H9 (cell line): ENCODE measurements around the gene ADORA1. TPM values are rescaled to one million over a fixed set of nuclear protein-coding genes. Genes with fewer than 3 reads are reported as not detected.

Experiments used
- DNase-seq: peaks from one replicate; pipeline ENCODE4 v3.0.0-alpha.2; 2017
- H2AFZ ChIP-seq: one replicate; pipeline ENCODE4 v1.6.1; 2013; ENCODE audit warnings: mild to moderate bottlenecking, low read length, control low read depth, moderate library complexity
- H2AK5ac ChIP-seq: 2 replicates; pipeline ENCODE4 v1.6.1; 2013; ENCODE audit warnings: low read length, control low read depth, mixed read lengths; ENCODE audit not compliant: insufficient read length
- H2BK120ac ChIP-seq: one replicate; pipeline ENCODE4 v1.6.1; 2013; ENCODE audit warnings: low read depth, mild to moderate bottlenecking, low read length, control low read depth, inconsistent platforms; ENCODE audit not compliant: poor library complexity, severe bottlenecking
- H2BK12ac ChIP-seq: 2 replicates; pipeline ENCODE4 v1.6.1; 2013; ENCODE audit warnings: low read length, control low read depth, mixed read lengths, low read depth; ENCODE audit not compliant: insufficient read length
- H2BK15ac ChIP-seq: 2 replicates; pipeline ENCODE4 v1.6.1; 2013; ENCODE audit warnings: low read depth, low read length, control low read depth
- H2BK20ac ChIP-seq: one replicate; pipeline ENCODE4 v1.6.1; 2013; ENCODE audit warnings: low read depth, mild to moderate bottlenecking, low read length, control low read depth, inconsistent platforms; ENCODE audit not compliant: poor library complexity, severe bottlenecking
- H2BK5ac ChIP-seq: 2 replicates; pipeline ENCODE4 v1.6.1; 2013; ENCODE audit warnings: low read length, control low read depth, mixed read lengths; ENCODE audit not compliant: insufficient read length
- H3K14ac ChIP-seq: 2 replicates; pipeline ENCODE4 v1.6.1; 2013; ENCODE audit warnings: low read length, control low read depth; ENCODE audit not compliant: insufficient read depth
- H3K18ac ChIP-seq: 2 replicates; pipeline ENCODE4 v1.6.1; 2013; ENCODE audit warnings: low read depth, mild to moderate bottlenecking, mixed read lengths, low read length, control low read depth; ENCODE audit not compliant: insufficient read length
- H3K23ac ChIP-seq: 2 replicates; pipeline ENCODE4 v1.6.1; 2013; ENCODE audit warnings: low read length, control low read depth, mixed read lengths, low read depth; ENCODE audit not compliant: insufficient read length
- H3K23me2 ChIP-seq: 2 replicates; pipeline ENCODE4 v1.6.1; 2013; ENCODE audit warnings: low read depth, mild to moderate bottlenecking, mixed read lengths, low read length, control low read depth; ENCODE audit not compliant: insufficient read length, poor library complexity, severe bottlenecking
- H3K27ac ChIP-seq: 2 replicates; pipeline ENCODE4 v1.5.1; 2013; ENCODE audit warnings: low read length, control low read depth, mixed read lengths, low read depth; ENCODE audit not compliant: insufficient read length
- H3K27me3 ChIP-seq: 2 replicates; pipeline ENCODE4 v1.6.1; 2013; ENCODE audit warnings: low read length, control low read depth, inconsistent platforms; ENCODE audit not compliant: insufficient read depth
- H3K4ac ChIP-seq: 2 replicates; pipeline ENCODE4 v1.6.1; 2013; ENCODE audit warnings: low read depth, mild to moderate bottlenecking, control low read depth, inconsistent platforms, low read length, moderate library complexity
- H3K4me1 ChIP-seq: 2 replicates; pipeline ENCODE4 v1.6.1; 2013; ENCODE audit warnings: low read length, control low read depth, inconsistent platforms; ENCODE audit not compliant: insufficient read depth
- H3K4me2 ChIP-seq: 2 replicates; pipeline ENCODE4 v1.6.1; 2013; ENCODE audit warnings: low read length, control low read depth, mixed read lengths; ENCODE audit not compliant: insufficient read length, insufficient read depth
- H3K56ac ChIP-seq: 2 replicates; pipeline ENCODE4 v1.6.1; 2013; ENCODE audit warnings: low read depth, mild to moderate bottlenecking, mixed read lengths, low read length, control low read depth; ENCODE audit not compliant: insufficient read length
- H3K79me1 ChIP-seq: 2 replicates; pipeline ENCODE4 v1.6.1; 2013; ENCODE audit warnings: low read depth, mild to moderate bottlenecking, moderate library complexity, low read length, control low read depth, inconsistent platforms; ENCODE audit not compliant: insufficient read depth, poor library complexity, severe bottlenecking
- H3K79me2 ChIP-seq: 2 replicates; pipeline ENCODE4 v1.6.1; 2013; ENCODE audit warnings: low read length, control low read depth, inconsistent platforms; ENCODE audit not compliant: insufficient read depth
- H3K9ac ChIP-seq: 2 replicates; pipeline ENCODE4 v1.6.1; 2013; ENCODE audit warnings: low read length, control low read depth, mixed read lengths; ENCODE audit not compliant: insufficient read length; ENCODE audit errors: extremely low read depth
- H3K9me3 ChIP-seq: one replicate; pipeline ENCODE4 v1.6.1; 2013; ENCODE audit warnings: low read depth, low read length, inconsistent platforms; ENCODE audit not compliant: control insufficient read depth
- H3T11ph ChIP-seq: one replicate; pipeline ENCODE4 v1.6.1; 2013; ENCODE audit warnings: mild to moderate bottlenecking, low read length, control low read depth, inconsistent platforms
- H4K20me1 ChIP-seq: one replicate; pipeline ENCODE4 v1.6.1; 2013; ENCODE audit not compliant: control insufficient read depth, insufficient read length, insufficient read depth
- H4K5ac ChIP-seq: 2 replicates; pipeline ENCODE4 v1.6.1; 2013; ENCODE audit warnings: low read depth, mild to moderate bottlenecking, mixed read lengths, low read length, control low read depth; ENCODE audit not compliant: insufficient read length
- H4K8ac ChIP-seq: replicated peaks from 2 replicates; pipeline ENCODE4 v1.6.1; 2013; ENCODE audit warnings: low read length, control low read depth, mixed read lengths, low read depth; ENCODE audit not compliant: insufficient read length
- H4K91ac ChIP-seq: 2 replicates; pipeline ENCODE4 v1.6.1; 2013; ENCODE audit warnings: low read depth, mild to moderate bottlenecking, moderate library complexity, mixed read lengths, low read length, control low read depth; ENCODE audit not compliant: insufficient read length
- H3K27ac Mint-ChIP-seq, 3 experiments: 2 replicates in 2 of 3; 3 replicates in 1 of 3; pipeline ENCODE4 v1.8.0; 2020 to 2021; ENCODE audit warnings: mixed read lengths in 3 of 3, mild to moderate bottlenecking in 1 of 3, moderate library complexity in 1 of 3
- H3K27me3 Mint-ChIP-seq: 2 replicates; pipeline ENCODE4 v1.8.0; 2021; ENCODE audit warnings: low read depth, mild to moderate bottlenecking, moderate library complexity, mixed read lengths
- H3K36me3 Mint-ChIP-seq, 3 experiments: 2 replicates in 2 of 3; 3 replicates in 1 of 3; pipeline ENCODE4 v1.8.0; 2020 to 2021; ENCODE audit warnings: low read depth in 3 of 3, mixed read lengths in 3 of 3; ENCODE audit not compliant: insufficient read depth in 1 of 3
- H3K4me1 Mint-ChIP-seq, 2 experiments: 2 replicates each; pipeline ENCODE4 v1.8.0; 2020; ENCODE audit warnings: mixed read lengths in 2 of 2
- H3K4me3 Mint-ChIP-seq, 2 experiments: 2 replicates in 1 of 2; 3 replicates in 1 of 2; pipeline ENCODE4 v1.8.0; 2020 to 2021; ENCODE audit warnings: mild to moderate bottlenecking in 2 of 2, mixed read lengths in 2 of 2, moderate library complexity in 1 of 2
- H3K9me3 Mint-ChIP-seq, 2 experiments: 2 replicates in 1 of 2; 3 replicates in 1 of 2; pipeline ENCODE4 v1.8.0; 2020; ENCODE audit warnings: mild to moderate bottlenecking in 2 of 2, mixed read lengths in 2 of 2, moderate library complexity in 1 of 2
- WGBS: extraction: QIAGEN DNeasy Blood & Tissue Kit; methylation state at CpG from one replicate; pipeline ENCODE4 v1.1.7; 2013; ENCODE audit warnings: missing lambda C conversion rate, low lambda C conversion rate, mixed read lengths; ENCODE audit not compliant: insufficient read length; ENCODE audit errors: extremely low coverage; 5-methylcytosine and 5-hydroxymethylcytosine counted together
- total RNA-seq: library from RNA; stranded (reverse); gene quantifications from 2 replicates; pipeline ENCODE4 v1.2.1, GENCODE V29; 2021
- TF ChIP-seq, protein P1 (sequence below): fragments of 200-600 bp; sonication (generic); conservative IDR thresholded peaks from 3 replicates; pipeline ENCODE4 v1.8.0; 2021; ENCODE audit warnings: antibody characterized with exemption, mild to moderate bottlenecking

Gene ADORA1
- total RNA-seq, 1 experiment from 2014 or later, result 1.3 TPM

GRCh38 chr1:203113308-203113707 is 14.2 kb upstream of the ADORA1 start:
- no peak overlapping the region for H2BK20ac ChIP-seq
- H2BK15ac ChIP-seq, result no peak overlapping the region
- TF ChIP-seq, protein P1, sequence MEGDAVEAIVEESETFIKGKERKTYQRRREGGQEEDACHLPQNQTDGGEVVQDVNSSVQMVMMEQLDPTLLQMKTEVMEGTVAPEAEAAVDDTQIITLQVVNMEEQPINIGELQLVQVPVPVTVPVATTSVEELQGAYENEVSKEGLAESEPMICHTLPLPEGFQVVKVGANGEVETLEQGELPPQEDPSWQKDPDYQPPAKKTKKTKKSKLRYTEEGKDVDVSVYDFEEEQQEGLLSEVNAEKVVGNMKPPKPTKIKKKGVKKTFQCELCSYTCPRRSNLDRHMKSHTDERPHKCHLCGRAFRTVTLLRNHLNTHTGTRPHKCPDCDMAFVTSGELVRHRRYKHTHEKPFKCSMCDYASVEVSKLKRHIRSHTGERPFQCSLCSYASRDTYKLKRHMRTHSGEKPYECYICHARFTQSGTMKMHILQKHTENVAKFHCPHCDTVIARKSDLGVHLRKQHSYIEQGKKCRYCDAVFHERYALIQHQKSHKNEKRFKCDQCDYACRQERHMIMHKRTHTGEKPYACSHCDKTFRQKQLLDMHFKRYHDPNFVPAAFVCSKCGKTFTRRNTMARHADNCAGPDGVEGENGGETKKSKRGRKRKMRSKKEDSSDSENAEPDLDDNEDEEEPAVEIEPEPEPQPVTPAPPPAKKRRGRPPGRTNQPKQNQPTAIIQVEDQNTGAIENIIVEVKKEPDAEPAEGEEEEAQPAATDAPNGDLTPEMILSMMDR, result no peak
- H3K79me1 ChIP-seq, result no peaks in the 10 kb centered on the region
- no peaks in the 10 kb centered on the region for H3K23me2 ChIP-seq
- no peak overlapping the region for H4K5ac ChIP-seq
- H3K4ac ChIP-seq, result no peak overlapping the region
- H3K27ac Mint-ChIP-seq, result no peak overlapping the region
- H3K14ac ChIP-seq, result no peak overlapping the region
- H4K8ac ChIP-seq, result no peak overlapping the region
- no peak overlapping the region for H2BK5ac ChIP-seq
- no peaks in the 10 kb centered on the region for H3K79me2 ChIP-seq
- no peak overlapping the region for H2BK120ac ChIP-seq
- no peaks in the 10 kb centered on the region for H3K9me3 ChIP-seq
- H3K56ac ChIP-seq, result no peak overlapping the region
- no peak overlapping the region for H3K4me3 Mint-ChIP-seq
- H3K4me2 ChIP-seq, result no peak overlapping the region
- no peaks in the 10 kb centered on the region for H3K36me3 Mint-ChIP-seq
- no peak overlapping the region for H3K27ac ChIP-seq
- H4K91ac ChIP-seq, result no peak overlapping the region
- H4K20me1 ChIP-seq, result no peaks in the 10 kb centered on the region
- no peak overlapping the region for H2AK5ac ChIP-seq
- no peak overlapping the region for H2AFZ ChIP-seq
- no peak overlapping the region for H3K18ac ChIP-seq
- H3K27me3 Mint-ChIP-seq, result peaks cover 45% of the 10 kb centered on the region
- H3K9ac ChIP-seq, result no peak overlapping the region
- H3K27me3 ChIP-seq, result no peaks in the 10 kb centered on the region
- H2BK12ac ChIP-seq, result no peak overlapping the region
- no peak overlapping the region for H3T11ph ChIP-seq
- H3K4me1 Mint-ChIP-seq, result peaks cover 0 to 4% of the 10 kb centered on the region in 2 experiments; a peak in 1 of 4 replicates
- no peaks in the 10 kb centered on the region for H3K4me1 ChIP-seq
- no peaks in the 10 kb centered on the region; a peak in 1 of 5 replicates for H3K9me3 Mint-ChIP-seq
- DNase-seq, result no peak
- WGBS, result no CpG with 5 or more reads among the region's 4 CpGs
- H3K23ac ChIP-seq, result no peak overlapping the region
